ENCODE results near the gene RABEP2.

DNA sequence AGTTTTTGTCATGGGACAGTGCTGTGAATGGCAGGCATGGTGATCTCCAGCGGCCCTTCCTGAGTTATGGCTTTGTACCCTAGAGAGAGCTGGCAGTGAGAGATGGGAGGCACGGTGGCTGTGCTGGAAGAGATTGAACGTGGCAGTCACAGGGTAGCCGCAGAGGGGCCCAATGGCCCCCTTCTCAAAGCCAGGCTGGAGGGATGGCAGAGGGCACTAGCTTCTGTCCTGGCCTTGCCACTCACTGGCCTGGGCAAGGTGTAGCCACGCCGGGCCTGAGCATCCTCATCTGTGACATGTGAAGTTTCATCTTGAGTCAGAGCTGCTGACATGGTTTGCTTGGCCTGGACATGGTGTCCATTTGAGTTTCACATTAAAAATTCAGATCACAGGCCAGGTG lies 50.6 kb downstream of the RABEP2 start:
- TF ChIP-seq, protein P1, sequence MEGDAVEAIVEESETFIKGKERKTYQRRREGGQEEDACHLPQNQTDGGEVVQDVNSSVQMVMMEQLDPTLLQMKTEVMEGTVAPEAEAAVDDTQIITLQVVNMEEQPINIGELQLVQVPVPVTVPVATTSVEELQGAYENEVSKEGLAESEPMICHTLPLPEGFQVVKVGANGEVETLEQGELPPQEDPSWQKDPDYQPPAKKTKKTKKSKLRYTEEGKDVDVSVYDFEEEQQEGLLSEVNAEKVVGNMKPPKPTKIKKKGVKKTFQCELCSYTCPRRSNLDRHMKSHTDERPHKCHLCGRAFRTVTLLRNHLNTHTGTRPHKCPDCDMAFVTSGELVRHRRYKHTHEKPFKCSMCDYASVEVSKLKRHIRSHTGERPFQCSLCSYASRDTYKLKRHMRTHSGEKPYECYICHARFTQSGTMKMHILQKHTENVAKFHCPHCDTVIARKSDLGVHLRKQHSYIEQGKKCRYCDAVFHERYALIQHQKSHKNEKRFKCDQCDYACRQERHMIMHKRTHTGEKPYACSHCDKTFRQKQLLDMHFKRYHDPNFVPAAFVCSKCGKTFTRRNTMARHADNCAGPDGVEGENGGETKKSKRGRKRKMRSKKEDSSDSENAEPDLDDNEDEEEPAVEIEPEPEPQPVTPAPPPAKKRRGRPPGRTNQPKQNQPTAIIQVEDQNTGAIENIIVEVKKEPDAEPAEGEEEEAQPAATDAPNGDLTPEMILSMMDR (IDR thresholded peaks at IDR 0.05), result no peak
- no peak for TF ChIP-seq POLR2A (IDR thresholded peaks at IDR 0.05)
- no peak for TF ChIP-seq POLR2AphosphoS5 (IDR thresholded peaks at IDR 0.05)
- TF ChIP-seq EP300 (IDR thresholded peaks at IDR 0.05), result no peak
